A204.1 (cell line): Measurements from ENCODE around the gene TGFBRAP1.

Experiments
- FAIRE-seq: peaks from 2 replicates; lab custom pipeline; 2012; peaks lifted over from hg19 to GRCh38; lab: Jason Lieb, UNC

TGFBRAP1 gene

GRCh38 chr2:105329561-105330495, at the start of gene TGFBRAP1:
Gene TGFBRAP1, minus strand, starts transcription at chr2:105329735. Its CDS starts 21,434 bp downstream, at chr2:105308301.
- no peak for FAIRE-seq

- no peak for FAIRE-seq
Observed at GRCh38 chr2:105378921-105379383, 49.4 kb upstream of the TGFBRAP1 start.

DNA sequence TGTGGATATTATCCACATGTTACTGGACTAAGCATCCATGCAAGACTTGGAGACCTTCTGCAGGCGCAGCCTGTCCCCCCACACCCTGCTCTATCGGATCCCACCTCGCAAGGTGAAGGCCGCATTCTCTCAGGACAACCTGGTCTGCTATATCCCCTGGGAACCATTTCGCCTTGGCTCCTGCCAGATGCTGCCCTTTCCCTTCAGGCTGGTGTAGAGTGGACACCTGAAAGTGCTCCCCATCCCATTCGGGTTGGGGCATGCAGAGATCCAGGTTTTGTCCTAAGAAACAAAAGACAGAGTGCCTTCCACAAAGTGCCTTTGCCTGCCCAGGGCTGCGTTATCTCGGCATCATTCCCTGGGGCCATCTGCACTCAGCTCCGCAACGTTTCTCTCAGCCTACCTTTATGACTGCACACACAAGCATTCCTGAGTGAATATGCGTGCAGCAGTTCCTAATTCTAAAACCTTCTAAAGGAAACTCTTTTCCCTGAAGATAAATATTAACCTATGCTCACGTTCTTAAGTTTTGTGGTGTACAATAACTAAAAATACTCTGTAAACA, 48.8 kb upstream of the TGFBRAP1 start:
- FAIRE-seq = no peak

DNA sequence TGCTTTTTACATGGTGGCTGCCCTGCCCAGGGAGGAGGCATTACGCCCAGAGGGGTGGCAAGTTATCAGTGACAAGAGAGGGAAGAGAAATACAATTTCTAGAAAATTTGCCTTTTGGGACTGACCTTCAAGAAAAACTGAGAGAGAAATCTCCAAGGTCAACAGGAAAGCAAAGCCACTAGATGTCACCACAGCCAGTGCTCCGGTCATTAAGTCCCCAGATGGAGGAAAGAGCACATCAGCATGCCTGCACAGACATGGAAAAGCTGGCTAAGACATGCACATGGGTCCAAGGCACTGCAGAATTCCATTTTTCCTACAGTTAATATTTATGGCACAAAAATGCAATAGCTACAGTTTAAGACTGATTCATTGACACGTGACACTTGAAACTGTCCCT, 48.3 kb upstream of the TGFBRAP1 start:
- no peak for FAIRE-seq

- no peak for FAIRE-seq
Observed at GRCh38 chr2:105376789-105377240, 47.3 kb upstream of the TGFBRAP1 start.

- FAIRE-seq = no peak
Observed at GRCh38 chr2:105376010-105376409, 46.5 kb upstream of the TGFBRAP1 start.

GRCh38 chr2:105375001-105375561, 45.5 kb upstream of the TGFBRAP1 start:
- FAIRE-seq = no peak

- no peak for FAIRE-seq
Observed at GRCh38 chr2:105373895-105374401, 44.4 kb upstream of the TGFBRAP1 start.

GRCh38 chr2:105373344-105373781, 43.8 kb upstream of the TGFBRAP1 start:
- FAIRE-seq = no peak

- FAIRE-seq = no peak
Observed at GRCh38 chr2:105371810-105372209, 42.3 kb upstream of the TGFBRAP1 start.

- no peak for FAIRE-seq
Observed at GRCh38 chr2:105371156-105371555, 41.6 kb upstream of the TGFBRAP1 start.

DNA sequence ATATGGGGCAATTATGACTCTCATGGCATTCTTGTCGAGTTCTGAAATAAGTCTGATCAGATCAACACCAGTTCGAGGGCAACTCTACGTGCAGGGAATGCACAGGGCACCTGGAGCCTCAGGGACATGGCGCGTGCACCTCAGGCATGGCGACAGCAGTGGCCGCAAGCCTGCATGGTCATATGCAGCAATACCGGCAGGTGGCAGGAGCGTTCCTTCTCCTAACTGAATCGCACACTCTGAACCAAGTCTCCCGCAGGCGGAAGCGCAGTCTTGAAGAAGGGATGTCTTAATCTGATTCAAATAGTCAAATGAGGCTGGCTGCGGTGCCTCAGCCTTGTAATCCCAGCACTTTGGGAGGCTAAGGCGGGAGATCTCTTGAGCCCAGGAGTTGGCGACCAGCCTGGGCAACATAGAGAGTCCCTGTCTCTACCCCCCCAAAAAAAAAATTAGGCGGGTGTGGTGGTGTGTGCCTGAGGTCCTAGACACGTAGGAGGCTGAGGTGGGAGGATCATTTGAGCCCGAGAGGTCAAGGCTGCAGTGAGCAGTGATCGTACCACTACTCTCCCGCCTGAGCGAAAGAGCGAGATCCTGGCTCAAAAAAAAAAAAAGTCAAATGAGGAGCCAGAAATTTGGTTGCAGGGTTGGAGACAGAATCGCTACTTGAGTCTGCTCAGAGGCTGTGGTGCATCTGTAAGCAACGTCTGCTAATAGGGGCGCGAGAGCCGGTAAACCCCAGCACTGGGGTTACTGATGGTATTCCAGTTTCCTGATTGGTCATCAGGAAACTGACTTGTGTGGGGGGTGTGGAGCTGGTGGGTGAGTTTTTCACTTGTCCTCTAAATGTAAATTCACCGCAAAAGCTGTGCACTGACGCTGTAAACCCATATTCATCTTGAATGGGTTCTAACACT, 40.5 kb upstream of the TGFBRAP1 start:
- FAIRE-seq = no peak

DNA sequence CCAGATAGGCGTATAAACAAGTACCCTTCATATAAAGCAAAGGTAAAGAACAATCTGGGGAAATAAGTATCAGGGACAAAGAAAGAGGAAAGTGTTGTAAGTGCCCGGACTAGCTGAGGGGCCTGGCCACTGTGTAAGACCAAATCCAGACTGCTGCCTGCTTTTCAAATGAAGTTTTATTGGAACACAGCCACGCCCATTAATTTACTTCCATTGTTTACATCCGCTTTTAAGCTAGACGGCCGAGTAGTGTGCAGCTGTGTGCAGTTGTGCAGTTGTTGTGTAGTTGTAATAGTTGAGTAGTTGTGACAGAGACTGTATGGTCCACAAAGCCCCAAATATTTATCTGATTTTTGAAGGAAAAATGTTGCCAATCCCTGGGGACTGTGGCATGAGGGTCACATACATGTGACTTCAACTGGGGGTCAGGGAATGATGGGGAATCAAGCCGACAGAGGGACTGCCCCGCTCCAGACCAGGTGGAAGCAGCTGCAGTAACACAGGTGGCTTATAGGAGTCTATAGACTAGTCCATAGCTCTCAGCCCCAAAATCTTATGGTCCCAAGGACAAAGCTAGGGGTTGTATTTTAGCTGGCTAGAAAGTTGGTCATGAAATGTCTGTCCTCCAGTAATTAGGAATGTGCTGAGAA, 39.3 kb upstream of the TGFBRAP1 start:
- no peak for FAIRE-seq

- no peak for FAIRE-seq
Observed at GRCh38 chr2:105365206-105365605, 35.7 kb upstream of the TGFBRAP1 start.

GRCh38 chr2:105364436-105365139, 35.1 kb upstream of the TGFBRAP1 start:
- no peak for FAIRE-seq

DNA sequence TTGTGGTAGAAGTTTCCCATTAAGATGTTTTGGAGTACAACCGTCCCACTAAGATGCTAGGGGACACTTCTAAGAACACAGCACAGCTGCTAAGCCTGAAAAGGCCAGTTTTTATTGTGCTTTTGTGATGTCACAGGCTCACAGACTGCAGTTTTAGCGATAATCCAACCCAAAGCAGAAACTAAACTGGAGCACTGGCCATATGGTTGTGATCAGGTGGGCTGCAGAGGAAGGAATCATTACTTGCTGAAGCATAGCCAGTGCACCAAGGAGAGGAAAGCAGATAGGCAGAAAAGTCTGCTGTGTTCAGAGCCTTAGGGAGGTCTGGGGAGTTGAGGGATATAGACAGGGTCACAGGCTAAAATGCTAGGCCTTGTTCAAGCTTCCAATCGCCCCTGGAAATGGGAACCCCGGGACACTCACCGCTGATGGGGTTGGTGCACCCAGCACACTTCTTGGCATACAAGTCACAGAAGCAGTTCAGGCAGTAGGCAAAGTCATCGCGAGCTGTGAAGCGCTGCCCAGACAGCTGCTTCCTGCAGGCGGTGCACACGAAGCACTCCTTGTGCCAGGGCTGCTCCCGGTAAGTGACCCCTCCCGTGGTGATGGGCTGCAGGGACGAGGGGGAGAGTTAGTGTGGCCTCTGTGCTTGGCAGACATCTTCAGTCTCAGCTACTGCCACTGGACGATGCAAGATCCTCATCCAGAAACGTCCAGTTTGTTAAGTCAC, 33.5 kb upstream of the TGFBRAP1 start:
- FAIRE-seq = no peak

GRCh38 chr2:105361102-105361889, 31.8 kb upstream of the TGFBRAP1 start:
- no peak for FAIRE-seq

DNA sequence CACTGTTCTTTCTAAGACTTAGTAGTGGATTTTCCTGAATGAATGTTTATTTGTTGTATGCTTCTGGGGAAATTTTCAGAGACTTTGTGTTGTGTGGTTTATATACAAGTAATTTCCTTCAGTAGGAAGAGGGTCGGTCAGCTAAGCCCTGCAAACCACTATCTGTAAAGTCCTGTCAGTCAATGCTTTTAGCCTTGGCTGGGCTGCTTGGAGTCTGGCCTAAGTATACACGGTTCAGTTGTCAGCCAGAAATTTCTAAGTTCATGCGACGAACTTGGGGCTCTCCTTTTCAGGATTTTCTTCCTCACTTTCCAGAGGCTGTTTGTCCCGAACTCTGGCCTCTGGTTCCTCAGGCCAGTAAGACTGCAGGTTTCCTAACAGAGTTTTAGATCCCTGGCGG, 29.1 kb upstream of the TGFBRAP1 start:
- no peak for FAIRE-seq

DNA sequence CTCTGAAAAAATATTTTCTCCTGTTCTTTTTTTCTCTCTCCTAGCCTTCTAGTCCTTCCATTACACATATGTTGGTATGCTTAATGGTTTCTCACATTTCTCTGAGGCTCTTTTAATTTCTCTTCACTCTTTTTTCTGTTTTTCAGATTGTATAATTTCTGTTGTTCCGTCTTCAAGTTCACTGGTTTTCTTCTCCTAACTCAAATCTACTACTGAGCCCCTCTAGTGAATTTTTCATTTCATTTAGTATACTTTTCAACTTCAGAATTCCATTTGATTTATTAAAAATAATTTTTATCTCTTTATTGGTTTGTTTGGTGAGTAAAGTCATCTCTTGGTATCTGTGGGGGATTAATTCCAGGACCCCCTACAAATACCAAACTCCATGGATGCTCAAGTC, 27.6 kb upstream of the TGFBRAP1 start:
- no peak for FAIRE-seq
